ENCODE results near the gene FJX1.

The FJX1 gene

GRCh38 chr11:35631891-35632290, 13.6 kb downstream of the FJX1 start:
- intact Hi-C loops (cut with DNase I; ENCODE audit: low total_unique reads), result no loop called here
- no peaks in the 10 kb centered on the region for H3K9me3 ChIP-seq
- no peak for DNase-seq
- TF ChIP-seq CTCF (IDR thresholded peaks at IDR 0.05), result no peak
- peaks cover 0 to 18% of the 10 kb centered on the region in 2 donors for H3K27me3 ChIP-seq
- H3K36me3 ChIP-seq, result no peaks in the 10 kb centered on the region
- peaks cover 0 to 13% (median 4%) of the 10 kb centered on the region in 4 donors for H3K4me1 ChIP-seq
- no peak overlapping the region for H3K27ac ChIP-seq
- no peak overlapping the region for H3K4me3 ChIP-seq

GRCh38 chr11:35632301-35632700, 14.0 kb downstream of the FJX1 start:
- intact Hi-C loops (cut with DNase I; ENCODE audit: low total_unique reads), result no loop called here
- H3K27me3 ChIP-seq, result peaks cover 0 to 18% of the 10 kb centered on the region in 2 donors
- H3K4me3 ChIP-seq, result no peak overlapping the region
- no peaks in the 10 kb centered on the region for H3K9me3 ChIP-seq
- no peaks in the 10 kb centered on the region for H3K36me3 ChIP-seq
- DNase-seq, result no peak
- peaks cover 0 to 13% (median 4%) of the 10 kb centered on the region in 4 donors for H3K4me1 ChIP-seq
- no peak overlapping the region for H3K27ac ChIP-seq
- TF ChIP-seq CTCF (IDR thresholded peaks at IDR 0.05), result no peak

GRCh38 chr11:35633827-35634423, 15.7 kb downstream of the FJX1 start:
- H3K27me3 ChIP-seq, result peaks cover 0 to 18% of the 10 kb centered on the region in 2 donors
- intact Hi-C loops (cut with DNase I; ENCODE audit: low total_unique reads), result no loop called here
- no peak for DNase-seq

GRCh38 chr11:35635933-35636332, 17.7 kb downstream of the FJX1 start:
- Histone ChIP-seq H3K4me1 (no peaks in the 10 kb centered on the region), H3K36me3 (no peaks in the 10 kb centered on the region), H3K4me3 (no peak overlapping the region), H3K27ac (no peak overlapping the region), H3K27me3 (peaks cover 0 to 18% of the 10 kb centered on the region in 2 donors), H3K9me3 (no peaks in the 10 kb centered on the region)
- TF ChIP-seq CTCF (IDR thresholded peaks at IDR 0.05), result no peak
- DNase-seq, result no peak
- intact Hi-C loops (cut with DNase I; ENCODE audit: low total_unique reads), result no loop called here

More at GRCh38 chr11:35633827-35634423, 15.7 kb downstream of the FJX1 start:
- TF ChIP-seq CTCF (IDR thresholded peaks at IDR 0.05), result no peak
- no peak overlapping the region for H3K4me3 ChIP-seq
- H3K9me3 ChIP-seq, result no peaks in the 10 kb centered on the region
- no peaks in the 10 kb centered on the region for H3K36me3 ChIP-seq
- peaks cover 0 to 13% (median 4%) of the 10 kb centered on the region in 4 donors for H3K4me1 ChIP-seq
- no peak overlapping the region for H3K27ac ChIP-seq

GRCh38 chr11:35639591-35640179, 21.4 kb downstream of the FJX1 start:
- no peak overlapping the region for H3K27ac ChIP-seq
- TF ChIP-seq CTCF (IDR thresholded peaks at IDR 0.05), result no peak
- H3K36me3 ChIP-seq, result no peaks in the 10 kb centered on the region
- intact Hi-C loops (cut with DNase I; ENCODE audit: low total_unique reads), result no loop called here
- DNase-seq, result no peak
- H3K4me3 ChIP-seq, result no peak overlapping the region
- no peaks in the 10 kb centered on the region for H3K9me3 ChIP-seq
- H3K27me3 ChIP-seq, result peaks cover 0 to 11% of the 10 kb centered on the region in 2 donors
- no peaks in the 10 kb centered on the region for H3K4me1 ChIP-seq
